DMS53 treated with DMSO at 0.1 percent for 48 hours (cell line): ENCODE data around the gene METTL27.
A peak's percentile ranks its signal among the peaks of the same experiment; 100 is the strongest.
"Not testable (repeated sequence)": the region's sequence is repeated elsewhere in the genome, so short reads cannot be mapped to it uniquely, and the experiment has no call there.

Source experiments
- DNase-seq: peaks from one replicate; lab custom pipeline; 2025; ENCODE audit not compliant: unreplicated experiment; lab: John Stamatoyannopoulos, UW

METTL27 gene

GRCh38 chr7:73822319-73823173 is 19.8 kb downstream of the METTL27 start:
- DNase-seq = peak; percentile 91

DNA sequence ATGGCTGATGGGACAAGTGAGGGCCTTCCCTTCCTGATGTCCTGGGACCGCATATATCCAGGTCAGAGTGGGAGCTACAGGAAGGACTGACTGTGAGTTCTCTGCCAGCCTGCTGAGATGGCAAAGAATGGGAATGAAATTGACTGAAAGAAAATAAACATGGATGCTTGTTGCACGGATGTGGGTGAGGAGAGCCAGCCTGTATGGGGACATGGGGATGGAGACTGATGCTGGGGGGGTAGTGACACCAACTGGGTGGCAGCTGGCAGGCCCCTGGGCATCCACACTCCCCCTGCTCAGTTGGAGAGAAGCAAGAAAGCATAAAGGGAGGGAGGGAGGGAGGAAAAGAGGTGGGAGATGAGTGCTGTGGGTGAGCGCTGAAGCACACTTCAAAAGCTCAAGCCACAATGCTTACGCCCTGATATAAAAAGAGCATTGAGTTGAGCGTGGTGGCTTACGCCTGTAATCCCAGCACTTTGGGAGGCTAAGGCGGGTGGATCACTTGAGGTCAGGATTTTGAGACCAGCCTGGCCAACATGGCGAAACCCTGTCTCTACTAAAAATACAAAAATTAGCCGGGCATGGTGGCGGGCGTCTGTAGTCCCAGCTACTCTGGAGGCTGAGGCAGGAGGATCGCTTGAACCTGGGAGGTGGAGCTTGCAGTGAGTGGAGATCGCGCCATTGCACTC is 20.6 kb downstream of the METTL27 start:
- DNase-seq = not testable (repeated sequence)

GRCh38 chr7:73820013-73820412 is 22.3 kb downstream of the METTL27 start:
- no peak for DNase-seq

- DNase-seq = no peak
These were observed 25.2 kb downstream of the METTL27 start for GRCh38 chr7:73817121-73817520.

- DNase-seq = no peak
These were observed 26.9 kb downstream of the METTL27 start for GRCh38 chr7:73815436-73815835.

DNA sequence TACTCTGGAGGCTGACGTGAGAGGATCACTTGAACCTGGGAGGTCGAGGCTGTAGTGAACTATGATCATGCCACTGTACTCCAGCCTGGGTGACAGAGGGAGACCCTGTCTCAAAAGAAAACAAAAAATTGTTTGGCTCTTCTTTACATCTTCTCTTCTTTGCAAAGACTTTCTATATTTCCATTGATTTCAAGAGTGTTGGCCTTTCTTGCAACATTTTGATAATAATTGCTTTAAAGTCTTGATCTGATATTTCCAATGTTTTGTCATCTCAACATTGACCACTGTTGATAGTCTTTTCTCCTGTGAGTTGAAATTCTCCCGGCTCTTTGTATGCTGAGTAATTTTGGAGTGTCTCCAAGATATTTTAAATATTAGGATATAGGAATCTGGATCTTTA is 29.3 kb downstream of the METTL27 start:
- no peak for DNase-seq

- peak; percentile 78 for DNase-seq
These were observed 30.6 kb downstream of the METTL27 start for GRCh38 chr7:73811760-73812168.

GRCh38 chr7:73810998-73811360 is 31.3 kb downstream of the METTL27 start:
- no peak for DNase-seq

DNA sequence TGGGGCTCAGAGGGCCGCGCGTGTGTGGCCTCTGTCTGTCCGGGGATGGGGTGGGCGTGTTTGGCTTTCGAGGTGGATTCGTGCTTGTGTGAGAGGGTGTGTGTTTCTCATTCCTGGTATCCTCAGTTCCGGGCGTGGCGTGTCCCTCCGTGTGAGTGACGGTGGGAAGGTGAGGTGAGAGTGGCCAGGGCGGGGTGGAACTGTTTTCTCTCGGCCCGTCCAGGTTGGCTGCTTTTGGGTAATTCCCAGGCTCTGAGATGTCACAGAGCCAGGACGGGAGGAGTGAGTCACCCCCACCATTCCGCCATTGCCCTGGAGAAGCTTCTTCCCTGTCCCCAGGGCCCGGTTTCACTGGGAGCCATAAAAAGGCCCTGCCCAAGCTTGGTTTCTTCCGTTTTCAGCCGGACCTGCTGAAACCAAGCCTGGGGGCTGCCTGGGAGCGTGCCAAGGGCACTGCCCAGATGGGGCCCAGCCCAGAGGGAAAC is 32.8 kb downstream of the METTL27 start:
- DNase-seq = no peak

DNA sequence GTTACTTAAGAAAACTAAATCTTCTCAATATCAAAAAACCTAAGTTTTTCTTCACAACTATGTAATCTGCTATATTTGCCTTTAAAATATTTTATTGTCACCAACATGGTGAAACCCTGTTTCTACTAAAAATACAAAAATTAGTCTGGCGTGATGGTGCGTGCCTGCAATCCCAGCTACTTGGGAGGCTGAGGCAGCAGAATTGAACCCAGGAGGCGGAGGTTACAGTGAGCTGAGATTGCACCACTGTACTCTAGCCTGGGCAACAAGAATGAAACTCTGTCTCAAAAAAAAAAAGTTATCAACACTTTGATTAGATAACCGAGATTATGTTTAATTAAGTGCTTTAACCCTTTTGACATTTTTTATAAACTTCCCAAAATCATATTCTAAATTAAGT is 39.9 kb downstream of the METTL27 start:
- no peak for DNase-seq

DNA sequence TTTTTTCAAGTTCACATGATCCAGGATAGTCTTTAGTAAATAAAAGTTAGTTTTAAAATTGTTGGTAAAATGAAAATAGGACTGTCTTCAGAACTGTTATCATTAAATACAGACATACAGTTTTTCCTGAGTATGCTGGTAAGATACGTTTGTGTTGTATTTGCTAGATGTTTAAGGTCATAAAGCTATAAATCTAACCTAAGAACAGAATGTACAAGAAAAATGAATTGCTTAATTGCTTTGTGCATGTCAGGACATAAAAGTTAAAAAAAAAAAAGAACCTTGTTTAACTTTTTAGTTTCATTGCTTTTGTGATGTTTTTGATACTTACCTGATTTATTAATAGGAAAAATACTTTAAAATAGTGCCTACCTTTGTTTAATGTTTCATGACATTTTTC is 40.7 kb downstream of the METTL27 start:
- DNase-seq = no peak

DNA sequence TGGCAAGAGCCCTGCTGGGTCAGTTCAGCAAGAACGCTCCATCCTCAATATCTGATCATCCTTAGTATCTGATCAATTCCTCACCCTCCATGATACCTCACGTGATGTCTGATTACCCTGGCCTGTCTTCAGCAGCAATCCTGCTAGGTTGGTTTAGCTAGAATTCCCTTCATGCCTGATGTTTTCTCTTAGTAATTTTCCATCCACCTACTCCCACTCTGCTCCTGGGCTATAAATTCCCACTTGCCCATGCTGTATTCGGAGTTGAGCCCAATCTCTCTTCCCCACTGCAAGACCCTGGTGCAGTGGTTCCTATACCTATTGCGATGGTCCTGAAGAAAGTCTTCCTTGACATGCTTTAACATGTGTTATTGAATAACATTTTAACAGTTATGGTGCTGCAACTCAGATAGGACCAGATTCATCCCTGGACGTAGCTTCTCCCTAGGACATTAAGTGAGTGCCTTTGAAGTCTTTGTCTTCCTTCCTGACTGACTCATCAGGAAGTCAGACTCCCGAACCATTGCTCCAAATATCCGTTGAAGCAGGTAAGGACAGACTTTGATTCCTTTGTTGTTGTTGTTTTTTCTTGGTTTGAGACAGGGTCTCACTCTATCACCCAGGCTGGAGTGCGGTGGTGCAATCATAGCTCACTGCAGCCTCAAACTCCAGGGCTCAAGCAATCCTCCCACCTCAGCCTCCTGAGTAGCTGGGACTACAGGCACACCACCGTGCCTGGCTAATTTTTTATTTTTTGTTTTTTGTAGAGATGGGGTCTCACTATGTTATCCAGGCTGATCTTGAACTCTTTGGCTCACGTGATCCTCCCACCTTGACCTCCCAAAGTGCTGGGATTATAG is 42.8 kb downstream of the METTL27 start:
- DNase-seq = peak; percentile 63

DNA sequence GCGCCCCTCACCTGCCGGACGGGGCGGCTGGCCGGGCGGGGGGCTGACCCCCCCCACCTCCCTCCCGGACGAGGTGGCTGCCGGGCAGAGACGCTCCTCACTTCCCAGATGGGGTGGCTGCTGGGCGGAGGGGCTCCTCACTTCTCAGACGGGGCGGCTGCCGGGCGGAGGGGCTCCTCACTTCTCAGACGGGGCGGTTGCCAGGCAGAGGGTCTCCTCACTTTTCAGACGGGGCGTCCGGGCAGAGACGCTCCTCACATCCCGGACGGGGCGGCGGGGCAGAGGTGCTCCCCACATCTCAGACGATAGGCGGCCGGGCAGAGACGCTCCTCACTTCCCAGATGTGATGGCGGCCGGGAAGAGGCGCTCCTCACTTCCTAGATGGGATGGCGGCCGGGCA is 45.1 kb downstream of the METTL27 start:
- DNase-seq = not testable (repeated sequence)

DNA sequence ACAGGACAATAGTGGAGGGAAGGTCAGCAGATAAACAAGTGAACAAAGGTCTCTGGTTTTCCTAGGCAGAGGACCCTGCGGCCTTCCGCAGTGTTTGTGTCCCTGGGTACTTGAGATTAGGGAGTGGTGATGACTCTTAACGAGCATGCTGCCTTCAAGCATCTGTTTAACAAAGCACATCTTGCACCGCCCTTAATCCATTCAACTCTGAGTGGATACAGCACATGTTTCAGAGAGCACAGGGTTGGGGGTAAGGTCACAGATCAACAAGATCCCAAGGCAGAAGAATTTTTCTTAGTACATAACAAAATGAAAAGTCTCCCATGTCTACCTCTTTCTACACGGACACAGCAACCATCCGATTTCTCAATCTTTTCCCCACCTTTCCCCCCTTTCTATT is 45.7 kb downstream of the METTL27 start:
- DNase-seq = not testable (repeated sequence)

- not testable (repeated sequence) for DNase-seq
These were observed 47.1 kb downstream of the METTL27 start for GRCh38 chr7:73795188-73795587.

DNA sequence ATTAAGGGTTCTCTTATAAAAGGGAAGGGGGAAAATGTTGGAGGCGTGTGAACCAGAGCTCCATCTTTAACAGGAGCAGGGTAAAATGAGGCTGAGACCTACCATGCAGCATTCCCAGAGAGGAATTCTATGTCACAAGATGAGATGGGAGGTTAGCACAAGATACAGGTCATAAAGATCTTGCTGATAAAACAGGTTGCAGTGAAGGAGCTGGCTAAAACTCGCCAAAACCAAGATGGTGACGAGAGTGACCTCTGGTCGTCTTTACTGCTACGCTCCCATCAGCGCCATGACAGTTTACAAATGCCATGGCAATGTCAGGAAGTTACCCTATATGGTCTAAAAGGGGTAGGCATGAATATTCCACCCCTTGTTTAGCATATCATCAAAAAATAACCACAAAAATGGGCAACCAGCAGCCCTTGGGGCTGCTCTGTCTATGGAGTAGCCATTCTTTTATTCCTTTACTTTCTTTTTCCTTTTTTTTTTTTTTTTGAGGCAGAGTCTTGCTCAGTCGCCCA is 51.1 kb downstream of the METTL27 start:
- not testable (repeated sequence) for DNase-seq

GRCh38 chr7:73789051-73789450 is 53.3 kb downstream of the METTL27 start:
- DNase-seq = no peak

DNA sequence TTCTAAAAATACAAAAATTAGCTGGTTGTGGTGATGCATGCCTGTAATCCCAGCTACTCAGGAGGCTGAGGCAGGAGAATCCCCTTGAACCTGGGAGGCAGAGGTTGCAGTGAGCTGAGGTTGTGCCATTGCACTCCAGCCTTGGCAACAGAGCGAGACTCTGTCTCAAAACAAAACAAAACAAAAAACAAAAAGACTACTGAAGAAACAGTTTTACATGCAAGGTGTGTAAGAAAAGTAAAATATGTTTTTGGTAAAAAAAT is 54.6 kb downstream of the METTL27 start:
- DNase-seq = not testable (repeated sequence)

- DNase-seq = no peak
These were observed 55.7 kb downstream of the METTL27 start for GRCh38 chr7:73786588-73786987.
